ENCODE results near the gene WDR36. TPM values are rescaled to one million over a fixed set of nuclear protein-coding genes. Genes with fewer than 3 reads are reported as not detected.
A peak's percentile ranks its signal among the peaks of the same experiment; 100 is the strongest.
"Not testable (repeated sequence)": the region's sequence is repeated elsewhere in the genome, so short reads cannot be mapped to it uniquely, and the experiment has no call there.

The WDR36 gene
- polyA plus RNA-seq, 1 donor: 15.1 TPM

- DNase-seq (ENCODE audit: low read depth): no peak
Observed at GRCh38 chr5:111135946-111136345, 43.8 kb downstream of the WDR36 start.

DNA sequence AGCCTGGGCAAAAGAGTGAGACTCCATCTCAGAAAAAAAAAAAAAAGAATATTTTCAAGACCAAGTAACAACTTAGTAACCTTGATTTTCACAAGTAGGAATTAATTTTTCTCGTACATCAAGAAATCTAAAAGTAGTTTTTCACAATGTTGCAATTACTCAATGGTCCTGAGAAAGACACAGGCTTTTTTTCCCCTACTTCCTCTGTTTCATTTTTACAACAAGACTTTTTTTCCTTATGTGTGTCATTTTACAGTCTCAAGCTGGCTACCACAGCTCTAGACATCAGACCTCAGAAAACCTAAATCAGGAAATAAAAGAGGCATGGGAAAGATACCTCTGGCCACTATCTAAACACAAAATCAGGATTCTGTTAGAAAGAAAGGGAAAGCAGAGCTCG, 45.9 kb downstream of the WDR36 start:
- DNase-seq (ENCODE audit: low read depth): no peak

DNA sequence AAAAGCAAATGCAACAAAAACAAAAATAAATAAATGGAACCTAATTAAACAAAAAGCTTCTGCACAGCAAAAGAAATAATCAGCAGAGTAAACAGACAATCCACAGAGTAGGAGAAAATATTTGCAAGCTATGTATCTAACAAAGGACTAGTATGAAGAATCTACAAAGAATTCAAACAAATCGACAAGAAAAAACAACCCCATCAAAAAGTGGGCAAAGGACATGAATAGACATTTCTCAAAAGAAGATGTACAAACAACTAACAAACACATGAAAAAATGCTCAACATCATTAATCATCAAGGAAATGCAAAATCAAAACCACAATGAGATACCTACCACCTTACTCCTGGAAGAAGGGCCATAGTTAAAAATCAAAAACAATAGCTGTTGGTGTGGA, 49.3 kb downstream of the WDR36 start:
- not testable (repeated sequence) for DNase-seq (ENCODE audit: low read depth)

DNA sequence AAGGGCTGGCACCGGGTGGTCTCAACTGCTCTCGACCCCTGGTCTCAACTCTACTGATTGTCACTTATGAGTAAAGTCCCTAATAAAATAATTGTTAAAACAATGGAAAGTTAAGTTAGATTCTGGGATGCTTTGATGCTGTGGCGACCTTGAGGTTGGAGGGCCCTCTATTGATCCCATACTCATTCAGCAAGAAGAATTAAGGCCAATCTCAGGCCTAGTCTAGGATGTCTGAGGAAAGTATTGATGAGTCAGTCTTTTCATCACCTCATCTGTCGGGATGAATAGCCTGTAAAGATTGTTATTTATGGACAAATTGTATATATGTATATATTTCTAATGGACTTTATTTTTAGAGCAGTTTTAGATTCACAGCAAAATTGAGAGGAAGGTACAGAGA, 50.8 kb downstream of the WDR36 start:
- no peak for DNase-seq (ENCODE audit: low read depth)

DNA sequence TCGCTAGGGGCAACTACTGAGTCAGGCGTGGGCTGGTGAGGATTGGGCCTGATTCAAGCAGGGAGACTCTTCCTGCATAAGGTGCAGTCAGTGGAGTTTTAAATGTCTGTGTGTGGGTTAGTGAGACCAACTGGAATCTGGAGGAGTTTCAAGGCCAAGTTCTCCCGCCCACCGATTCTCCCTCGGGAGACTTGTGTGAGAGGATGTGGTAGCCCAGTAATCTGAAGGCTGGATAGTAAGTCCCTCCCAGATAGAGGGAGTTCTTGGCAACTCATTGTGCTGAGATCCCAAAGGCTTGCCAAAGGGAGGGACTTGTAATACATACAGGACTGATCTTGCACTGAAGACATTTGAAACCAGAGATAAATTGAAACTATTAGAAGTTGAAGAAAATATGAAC, 51.8 kb downstream of the WDR36 start:
- peak; percentile 50 for DNase-seq (ENCODE audit: low read depth)

DNA sequence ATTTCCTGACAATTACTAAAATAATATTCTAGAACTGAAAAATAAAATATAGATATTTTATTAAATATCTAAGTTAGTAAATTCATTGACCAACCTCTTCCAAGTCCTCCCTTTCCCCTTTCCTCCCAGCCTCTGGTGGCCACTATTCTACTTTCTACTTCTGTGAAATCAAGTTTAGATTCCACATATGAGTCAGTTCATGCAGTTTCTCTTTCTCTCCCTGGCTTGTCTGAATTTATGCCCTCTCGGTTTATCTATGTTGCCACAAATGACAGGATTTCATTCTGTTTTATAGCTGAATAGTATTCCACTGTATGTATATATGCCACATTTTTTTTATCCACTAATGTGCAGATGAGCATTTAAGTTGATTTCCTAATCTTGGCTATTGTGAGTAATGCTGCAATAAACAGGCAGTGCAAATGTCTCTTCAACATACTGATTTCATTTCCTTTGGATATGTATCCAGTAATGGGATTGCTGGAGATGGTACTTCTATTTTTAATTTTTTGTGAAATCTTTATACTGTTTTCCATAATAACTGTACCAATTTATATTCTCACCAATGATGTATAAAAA, 52.3 kb downstream of the WDR36 start:
- no peak for DNase-seq (ENCODE audit: low read depth)

GRCh38 chr5:111146053-111146452, 53.9 kb downstream of the WDR36 start:
- DNase-seq (ENCODE audit: low read depth): no peak

DNA sequence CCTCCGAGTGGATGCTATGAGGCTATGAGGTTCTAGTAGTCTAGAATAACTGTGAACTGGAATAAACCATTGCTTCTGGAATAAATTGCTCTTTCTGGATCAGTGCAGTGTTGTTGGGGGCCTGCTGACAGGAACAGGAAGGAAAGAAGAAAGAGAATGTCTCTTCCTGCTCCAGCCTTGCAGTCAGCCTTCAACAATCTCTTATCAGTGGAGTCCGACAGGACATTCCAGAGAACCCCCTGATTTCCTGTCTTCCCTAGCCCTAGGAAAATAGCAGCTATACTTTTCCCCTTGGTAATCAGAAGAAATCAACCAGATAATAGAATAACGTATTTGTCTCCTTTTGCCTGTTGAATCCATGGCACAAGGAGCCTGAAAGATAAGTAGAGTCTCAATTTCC, 55.4 kb downstream of the WDR36 start:
- DNase-seq (ENCODE audit: low read depth): no peak

DNA sequence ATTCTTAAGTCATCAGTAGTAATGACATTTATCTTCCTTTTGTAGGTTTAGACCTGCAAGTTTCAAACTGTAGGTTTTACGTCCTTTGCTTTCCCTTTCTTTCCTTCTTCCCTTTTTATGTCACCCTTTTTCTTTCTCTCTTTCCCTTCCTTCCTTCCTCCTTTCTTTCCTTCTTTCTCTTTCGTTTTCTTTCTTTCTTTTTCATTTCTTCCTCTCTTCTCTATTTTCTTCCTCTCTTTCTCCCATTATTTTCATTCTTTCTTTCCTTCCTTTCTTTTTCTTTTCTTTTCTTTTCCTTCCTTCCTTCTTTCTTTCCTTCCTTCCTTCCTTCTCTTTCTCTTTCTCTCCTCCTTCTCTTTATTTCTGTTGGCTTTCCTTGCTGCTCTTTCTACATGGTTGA, 59.9 kb downstream of the WDR36 start:
- no peak for DNase-seq (ENCODE audit: low read depth)

DNA sequence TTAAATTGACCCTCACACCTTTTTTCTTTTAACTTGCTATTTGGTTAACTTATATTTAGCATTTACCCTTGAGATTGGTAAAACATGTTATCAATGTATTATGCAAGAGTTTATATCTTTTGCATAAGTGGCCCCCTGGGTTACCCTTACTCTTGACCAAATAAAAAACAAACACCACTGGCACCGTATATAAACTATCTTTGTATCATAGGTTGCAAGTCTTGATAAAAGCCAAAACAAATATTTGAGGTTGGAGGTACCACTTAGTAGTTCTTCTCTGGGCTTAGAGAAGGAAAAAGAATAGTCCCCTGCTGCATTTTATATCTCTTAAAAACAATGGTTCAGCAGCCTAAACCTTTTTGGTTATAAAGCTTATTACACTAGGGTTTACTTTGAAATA, 61.3 kb downstream of the WDR36 start:
- DNase-seq (ENCODE audit: low read depth): no peak

- DNase-seq (ENCODE audit: low read depth): no peak
Observed at GRCh38 chr5:111153945-111154344, 61.8 kb downstream of the WDR36 start.

- peak; percentile 68 for DNase-seq (ENCODE audit: low read depth)
Observed at GRCh38 chr5:111158105-111158744, 66.1 kb downstream of the WDR36 start.

DNA sequence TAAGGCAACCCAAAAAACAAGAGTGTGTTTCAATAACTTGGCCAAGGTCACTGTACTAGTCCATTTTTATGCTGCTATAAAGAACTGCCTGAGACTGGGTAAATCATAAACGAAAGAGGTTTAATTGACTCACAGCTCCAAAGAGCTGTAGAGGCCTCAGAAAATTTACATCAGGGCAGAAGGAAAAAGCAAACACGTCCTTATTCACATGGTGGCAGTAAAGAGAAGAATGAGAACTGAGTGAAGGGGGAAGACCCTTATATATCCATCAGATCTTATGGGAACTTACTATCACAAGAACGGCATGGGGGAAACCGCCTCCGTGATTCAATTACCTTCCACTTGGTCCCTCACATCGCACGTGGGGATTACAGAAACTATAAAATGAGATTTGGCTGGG, 67.7 kb downstream of the WDR36 start:
- DNase-seq (ENCODE audit: low read depth): no peak

DNA sequence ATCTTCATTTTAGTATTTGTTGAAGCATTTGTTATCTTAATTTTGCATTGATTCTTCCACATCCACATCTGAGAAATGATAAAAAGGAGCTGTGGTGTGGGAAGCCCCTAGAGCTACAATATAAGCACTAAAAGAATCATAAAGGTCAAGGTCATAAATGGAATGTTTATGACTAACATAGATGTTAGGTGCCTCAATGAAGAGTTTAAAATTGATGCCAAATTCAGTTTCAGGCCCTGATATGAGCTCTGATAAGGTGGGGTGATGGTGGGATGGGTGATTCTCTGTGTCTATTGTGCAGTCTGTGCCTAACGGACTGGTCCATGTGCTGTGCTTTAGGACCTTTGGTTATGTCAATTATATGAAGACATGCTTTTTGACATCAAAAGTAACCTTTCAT, 70.9 kb downstream of the WDR36 start:
- DNase-seq (ENCODE audit: low read depth): no peak

DNA sequence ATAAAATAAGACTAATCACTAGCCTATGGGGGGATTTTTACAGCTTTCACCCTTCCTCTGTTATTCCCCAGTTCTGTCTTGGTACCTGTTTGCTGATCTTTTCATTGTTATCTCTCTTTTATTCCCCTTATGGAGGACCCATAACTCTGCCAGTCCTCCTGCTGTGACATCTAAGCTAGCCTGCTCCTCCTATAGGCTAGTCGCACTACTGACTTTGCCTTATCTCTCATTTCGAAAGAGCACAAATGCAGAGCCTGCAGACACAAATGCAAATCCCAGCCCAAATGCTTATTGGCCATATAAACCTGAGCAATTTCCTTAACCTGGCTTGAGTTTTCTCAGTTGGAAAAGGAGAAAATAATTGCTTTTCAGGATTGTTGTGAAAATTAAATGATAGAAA, 72.9 kb downstream of the WDR36 start:
- no peak for DNase-seq (ENCODE audit: low read depth)

- no peak for DNase-seq (ENCODE audit: low read depth)
Observed at GRCh38 chr5:111167551-111167950, 75.4 kb downstream of the WDR36 start.

DNA sequence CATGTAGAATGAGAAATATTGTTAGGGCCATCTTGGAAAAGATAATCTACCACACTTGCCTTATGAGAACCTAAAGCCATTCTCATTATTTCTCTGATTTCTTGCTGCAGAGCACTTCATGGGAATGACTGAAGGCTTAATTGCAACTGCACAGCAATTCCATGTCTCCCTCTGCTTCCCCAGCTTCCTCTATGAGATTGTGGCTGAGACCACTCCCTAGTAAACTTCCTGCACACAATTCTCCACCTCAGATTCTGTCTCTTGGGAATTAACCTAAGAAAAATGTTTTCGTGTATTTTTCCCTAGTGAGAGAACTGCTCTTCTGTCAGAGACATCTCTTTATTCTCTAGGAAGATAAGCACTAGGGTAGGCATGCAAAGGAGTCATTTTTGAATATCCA, 76.5 kb downstream of the WDR36 start:
- no peak for DNase-seq (ENCODE audit: low read depth)

DNA sequence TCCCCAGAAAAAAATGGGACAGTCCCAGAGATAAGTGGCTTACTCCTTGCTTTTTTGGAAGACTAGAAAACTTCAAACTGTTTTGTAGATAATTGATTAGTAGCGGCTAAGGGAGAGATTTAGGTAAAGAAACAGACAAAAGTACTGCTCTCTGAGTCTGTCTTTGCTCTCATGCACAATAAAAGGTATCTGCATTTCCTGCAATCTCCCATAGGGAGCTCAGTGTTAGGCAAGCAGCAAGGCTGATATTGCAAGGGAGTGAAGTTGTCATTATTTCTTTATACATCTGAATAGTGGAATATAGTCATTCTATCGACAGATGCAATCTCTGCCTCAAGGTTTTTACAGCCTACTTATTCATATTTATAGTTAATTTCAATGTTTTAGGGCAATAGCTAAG, 77.1 kb downstream of the WDR36 start:
- no peak for DNase-seq (ENCODE audit: low read depth)

GRCh38 chr5:111170279-111170678, 78.1 kb downstream of the WDR36 start:
- DNase-seq (ENCODE audit: low read depth): no peak

DNA sequence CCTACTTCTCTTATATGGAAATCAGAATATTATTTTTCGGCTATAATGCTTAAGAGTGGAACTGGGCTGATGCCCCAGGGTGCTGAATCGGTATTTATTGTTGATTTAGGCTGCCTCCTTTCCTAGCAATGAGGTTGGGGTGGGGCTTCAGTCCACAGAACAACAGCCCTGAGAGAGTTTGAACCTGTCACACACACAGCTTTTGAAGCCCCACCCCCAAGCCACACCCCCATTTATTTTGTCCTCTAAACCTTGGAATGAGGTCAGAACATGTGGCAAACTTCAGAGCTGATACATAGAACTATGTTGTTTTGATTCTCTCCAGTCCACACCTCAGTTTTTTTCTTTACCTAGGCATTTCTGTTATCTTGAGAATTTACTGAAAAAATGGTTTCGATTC, 80.4 kb downstream of the WDR36 start:
- DNase-seq (ENCODE audit: low read depth): no peak

DNA sequence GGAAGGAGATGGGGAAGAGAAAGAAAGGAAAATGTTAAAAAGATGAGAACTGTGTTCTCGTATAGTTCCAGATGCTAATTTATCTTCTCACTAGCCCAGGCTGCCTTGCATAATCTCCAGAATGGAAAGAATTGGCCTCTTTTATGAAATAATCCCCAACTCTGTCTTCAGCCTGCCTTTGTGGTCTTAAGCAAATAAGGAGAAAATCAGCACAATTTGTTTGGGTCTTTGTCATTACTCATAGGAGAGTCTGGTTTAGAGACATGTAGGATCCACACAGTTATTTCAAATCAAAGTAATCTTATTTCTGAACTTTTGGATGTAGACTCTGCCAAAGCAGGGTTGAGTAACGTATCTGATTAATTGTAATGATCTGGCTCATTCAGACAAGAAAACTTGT, 81.3 kb downstream of the WDR36 start:
- no peak for DNase-seq (ENCODE audit: low read depth)

Measured in forelimb muscle (tissue), 1 donor.